Measurements from ENCODE around the gene WDR4.
"Not testable (repeated sequence)": the region's sequence is repeated elsewhere in the genome, so short reads cannot be mapped to it uniquely, and the experiment has no call there.

The WDR4 gene

DNA sequence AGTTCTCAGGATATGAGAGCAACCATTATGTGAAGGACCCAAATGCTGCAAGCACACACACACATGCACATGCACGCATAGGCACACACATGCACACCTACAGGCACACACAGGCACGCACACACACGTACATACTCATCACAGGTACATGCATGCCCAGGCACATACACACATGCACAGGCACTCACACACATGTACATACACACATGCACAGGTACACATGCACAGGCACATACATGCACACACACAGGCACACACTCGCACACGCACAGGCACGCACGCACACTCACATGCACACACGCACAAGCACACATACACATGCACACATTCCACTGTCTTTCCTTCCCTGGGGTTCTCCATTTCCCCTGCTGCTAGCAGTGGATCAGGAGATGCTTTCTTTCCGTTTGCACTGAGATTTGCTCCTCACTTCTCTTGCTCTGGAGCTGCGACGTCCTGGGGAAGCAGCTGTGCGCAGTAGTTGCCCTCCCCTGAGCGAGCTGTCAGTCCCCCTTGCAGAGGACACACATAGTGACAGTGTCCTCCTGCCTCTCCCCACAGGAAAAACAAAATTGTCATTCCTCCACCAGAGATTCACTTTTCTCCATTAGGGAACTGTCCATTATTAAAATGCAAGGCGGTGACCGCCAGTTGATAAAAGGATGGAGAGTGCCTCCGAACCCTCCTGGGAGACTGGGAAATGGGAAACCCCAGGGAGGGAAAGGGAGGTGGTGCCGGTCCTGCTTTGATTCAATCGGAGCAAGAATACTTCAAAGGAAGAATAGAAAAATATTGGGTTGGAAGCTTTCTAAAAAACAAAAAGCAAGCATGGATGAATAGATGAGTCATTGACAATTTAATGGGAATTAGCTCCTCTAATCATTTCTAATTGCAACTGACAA lies 69.5 kb downstream of the WDR4 start:
- no peak for FAIRE-seq

GRCh38 chr21:42809171-42809570 lies 70.2 kb downstream of the WDR4 start:
- FAIRE-seq = no peak

DNA sequence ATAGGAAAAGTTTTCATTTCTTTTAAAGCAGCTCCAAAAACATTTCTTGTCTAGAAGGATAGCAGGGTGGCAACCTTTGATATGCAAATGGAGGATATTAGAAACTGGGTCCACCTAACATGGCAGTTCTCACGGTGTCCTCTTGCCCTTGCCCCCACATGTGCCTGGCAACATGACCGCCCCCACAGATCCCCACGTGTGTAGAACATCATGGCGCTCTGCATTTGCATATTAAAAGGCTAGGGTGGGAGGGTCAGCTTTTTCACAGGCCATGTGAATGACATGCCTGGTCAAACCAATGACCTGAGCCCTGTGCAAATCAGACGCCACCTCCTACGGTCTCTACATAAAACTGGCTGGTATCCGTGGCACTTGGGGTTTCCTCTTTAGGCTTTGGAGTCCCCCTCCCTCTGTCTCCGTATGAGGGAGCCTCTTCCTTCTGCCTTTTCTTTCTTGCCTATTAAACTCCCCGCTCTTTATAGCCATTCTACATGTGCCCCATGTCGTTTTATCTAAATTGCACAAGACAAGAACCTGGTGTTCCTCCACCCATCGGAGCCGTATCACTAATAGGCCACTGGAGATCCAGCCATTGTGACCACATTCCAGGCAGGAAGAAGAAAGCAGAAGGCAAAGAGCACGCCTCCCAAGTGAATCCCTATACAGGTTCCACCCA lies 71.3 kb downstream of the WDR4 start:
- no peak for FAIRE-seq

DNA sequence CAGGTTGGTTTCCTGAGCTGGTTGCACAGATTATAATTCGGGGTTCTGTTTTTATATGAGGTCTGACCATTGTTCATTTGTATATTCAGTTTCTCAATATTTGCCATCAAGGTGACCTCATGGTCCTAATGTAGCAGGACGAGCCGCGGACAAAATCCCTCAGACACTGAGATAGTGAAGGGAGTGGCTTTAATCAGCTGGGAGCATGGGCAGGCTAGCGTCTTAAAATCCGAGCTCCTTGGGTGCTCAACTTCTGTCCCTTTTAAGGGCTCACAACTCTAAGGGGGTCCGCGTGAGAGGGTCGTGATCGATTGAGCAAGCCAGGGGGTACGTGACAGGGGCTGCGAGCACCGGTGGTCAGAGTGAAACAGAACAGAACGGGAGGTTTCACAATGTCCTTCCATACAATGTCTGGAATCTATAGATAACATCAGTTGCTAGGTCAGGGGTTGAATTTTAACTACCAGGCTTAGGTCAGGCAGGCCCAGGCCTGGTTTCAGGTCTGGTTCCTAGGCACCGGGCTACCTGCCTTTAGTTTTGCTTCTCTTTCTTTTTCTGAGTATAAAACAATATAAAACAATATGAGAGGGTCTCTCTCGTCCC lies 71.9 kb downstream of the WDR4 start:
- FAIRE-seq = not testable (repeated sequence)

- no peak for FAIRE-seq
Measured at GRCh38 chr21:42806509-42807140, 72.7 kb downstream of the WDR4 start.

- FAIRE-seq = not testable (repeated sequence)
Measured at GRCh38 chr21:42801616-42802015, 77.7 kb downstream of the WDR4 start.

DNA sequence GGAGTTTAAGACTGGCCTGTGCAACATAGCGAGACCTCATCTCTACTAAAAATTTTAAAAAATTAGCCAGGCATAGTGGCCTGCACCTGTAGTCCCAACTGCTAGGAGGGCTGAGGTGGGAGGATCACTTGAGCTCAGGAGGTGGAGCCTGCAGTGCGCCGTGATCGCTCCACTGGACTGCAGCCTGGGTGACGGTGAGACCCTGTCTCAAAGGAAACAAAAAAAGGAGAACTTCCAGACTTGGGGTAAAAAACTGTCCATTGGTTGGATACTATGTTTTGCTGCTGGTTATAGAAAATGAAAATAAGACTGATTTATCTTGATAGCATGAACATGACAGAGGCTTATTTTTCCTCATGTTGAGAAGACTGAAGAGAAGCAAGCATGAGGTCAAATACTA lies 79.4 kb downstream of the WDR4 start:
- FAIRE-seq = no peak

DNA sequence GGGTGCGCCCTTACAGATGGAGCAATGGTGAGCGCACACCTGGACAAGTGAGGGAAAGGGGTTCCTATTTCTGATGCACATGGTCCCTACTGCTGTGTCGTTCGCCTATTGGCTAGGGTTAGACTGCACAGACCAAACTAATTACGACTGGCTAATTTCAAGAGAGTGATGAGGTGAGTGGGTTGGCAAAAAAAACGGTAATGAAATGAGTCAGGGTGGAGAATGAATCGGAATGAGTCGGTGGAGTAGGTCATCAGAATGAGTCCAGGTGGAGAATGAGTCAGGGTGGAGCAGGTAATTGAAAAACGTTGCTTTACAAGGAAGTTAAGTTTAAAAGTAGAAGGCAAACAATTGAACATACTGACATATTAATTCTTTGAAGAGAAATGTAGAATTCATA lies 79.8 kb downstream of the WDR4 start:
- no peak for FAIRE-seq

All from colon (tissue), 2 donors.